Measurements from ENCODE around the gene AWAT2. TPM values are rescaled to one million over a fixed set of nuclear protein-coding genes. Genes with fewer than 3 reads are reported as not detected.

AWAT2 gene
- total RNA-seq, 1 donor from 2014 or later: not detected

DNA sequence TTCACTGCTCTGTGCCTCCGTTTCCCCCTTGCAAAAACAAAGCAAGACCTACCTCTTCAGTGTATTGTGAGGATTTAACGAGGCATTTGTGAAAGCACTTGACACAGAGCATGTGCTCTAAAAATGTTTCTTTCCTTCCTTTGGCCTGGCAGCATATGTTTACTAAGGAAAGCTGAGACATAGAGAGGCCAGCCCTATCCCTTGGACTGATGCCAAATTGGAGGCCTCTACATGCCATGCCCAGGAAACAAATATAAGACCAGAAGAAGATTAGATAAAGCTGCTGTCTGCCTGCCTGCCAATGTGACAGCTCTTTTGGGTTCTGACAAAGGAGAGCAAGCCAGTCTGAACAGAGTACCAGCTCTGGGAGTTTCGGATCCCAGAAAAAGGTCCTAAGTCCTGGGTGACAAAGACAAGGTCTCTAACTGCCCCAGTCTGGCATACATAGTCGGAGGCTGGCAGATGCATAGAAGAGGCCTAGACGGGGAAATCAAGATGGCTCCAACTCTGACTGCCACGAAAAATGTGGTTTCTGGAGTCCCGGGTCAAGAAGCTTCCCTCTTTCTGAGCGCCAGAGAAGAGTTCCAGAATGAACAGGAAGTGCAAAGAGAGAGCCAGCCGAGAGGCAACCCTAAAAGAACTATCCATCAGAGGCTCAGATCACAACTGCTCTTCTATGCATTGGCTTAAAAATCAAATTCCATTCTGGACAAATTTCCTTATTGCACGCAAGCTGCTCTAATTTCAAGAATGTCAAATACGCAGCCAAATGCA lies 38.3 kb upstream of the AWAT2 start:
- no peak overlapping the region for H3K4me3 ChIP-seq
- TF ChIP-seq POLR2AphosphoS5 (IDR thresholded peaks at IDR 0.05; ENCODE audit: insufficient read depth in 1 of 2, low read depth in 1 of 2): no peak
- TF ChIP-seq POLR2A (IDR thresholded peaks at IDR 0.05): no peak
- TF ChIP-seq CTCF (IDR thresholded peaks at IDR 0.05): no peak

GRCh38 chrX:70084592-70085240 lies 35.0 kb upstream of the AWAT2 start:
- no peaks in the 10 kb centered on the region for H3K9me3 ChIP-seq
- no peak for DNase-seq (ENCODE audit: extremely low spot score in 2 of 2)
- H3K27me3 ChIP-seq: no peaks in the 10 kb centered on the region
- no peak overlapping the region for H3K4me3 ChIP-seq
- H3K36me3 ChIP-seq: no peaks in the 10 kb centered on the region
- no peaks in the 10 kb centered on the region for H3K4me1 ChIP-seq
- no peak overlapping the region for H3K27ac ChIP-seq
- TF ChIP-seq CTCF (IDR thresholded peaks at IDR 0.05): no peak
- TF ChIP-seq POLR2AphosphoS5 (IDR thresholded peaks at IDR 0.05; ENCODE audit: insufficient read depth in 1 of 2, low read depth in 1 of 2): no peak
- TF ChIP-seq POLR2A (IDR thresholded peaks at IDR 0.05): no peak
- intact Hi-C loops (cut with DNase I): no loop called here

More for the DNA sequence above, 38.3 kb upstream of the AWAT2 start:
- Histone ChIP-seq H3K27me3 (no peaks in the 10 kb centered on the region), H3K36me3 (no peaks in the 10 kb centered on the region), H3K4me1 (no peaks in the 10 kb centered on the region), H3K27ac (no peak overlapping the region), H3K9me3 (no peaks in the 10 kb centered on the region)
- no peak for DNase-seq (ENCODE audit: extremely low spot score in 2 of 2)
- intact Hi-C loops (cut with DNase I): no loop called here

- no peak for DNase-seq (ENCODE audit: extremely low spot score in 2 of 2)
- no peak overlapping the region for H3K27ac ChIP-seq
- TF ChIP-seq POLR2AphosphoS5 (IDR thresholded peaks at IDR 0.05; ENCODE audit: insufficient read depth in 1 of 2, low read depth in 1 of 2): no peak
- TF ChIP-seq CTCF (IDR thresholded peaks at IDR 0.05): no peak
- TF ChIP-seq POLR2A (IDR thresholded peaks at IDR 0.05): no peak
- H3K27me3 ChIP-seq: no peaks in the 10 kb centered on the region
- intact Hi-C loops (cut with DNase I): no loop called here
- no peak overlapping the region for H3K4me3 ChIP-seq
- H3K36me3 ChIP-seq: no peaks in the 10 kb centered on the region
- H3K4me1 ChIP-seq: no peaks in the 10 kb centered on the region
- H3K9me3 ChIP-seq: no peaks in the 10 kb centered on the region
Measured at GRCh38 chrX:70082723-70083122, 33.0 kb upstream of the AWAT2 start.

DNA sequence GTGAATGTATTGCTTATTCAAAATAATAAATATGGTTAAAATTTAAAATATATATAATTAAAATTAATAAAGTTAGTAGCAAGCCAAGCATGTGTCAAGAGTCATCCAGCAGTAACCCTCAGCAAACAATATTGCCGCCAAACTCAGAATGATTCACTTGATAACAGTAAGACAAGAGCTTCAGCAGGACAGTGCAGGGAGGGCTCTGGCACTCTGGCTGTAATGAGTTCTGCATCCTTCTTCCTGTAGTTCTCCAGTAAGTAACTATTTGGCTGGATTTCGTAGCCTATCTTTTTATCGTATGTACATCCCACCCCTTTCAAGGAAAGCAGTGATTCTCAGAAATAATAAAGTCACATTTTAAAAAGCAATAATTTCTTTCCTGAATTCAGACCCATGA lies 30.1 kb upstream of the AWAT2 start:
- Histone ChIP-seq H3K27me3 (no peaks in the 10 kb centered on the region), H3K27ac (no peak overlapping the region), H3K36me3 (no peaks in the 10 kb centered on the region), H3K9me3 (no peaks in the 10 kb centered on the region), H3K4me3 (no peak overlapping the region), H3K4me1 (no peaks in the 10 kb centered on the region)
- intact Hi-C loops (cut with DNase I): no loop called here
- TF ChIP-seq POLR2A (IDR thresholded peaks at IDR 0.05): no peak
- TF ChIP-seq POLR2AphosphoS5 (IDR thresholded peaks at IDR 0.05; ENCODE audit: insufficient read depth in 1 of 2, low read depth in 1 of 2): no peak
- TF ChIP-seq CTCF (IDR thresholded peaks at IDR 0.05): no peak
- no peak for DNase-seq (ENCODE audit: extremely low spot score in 2 of 2)

DNA sequence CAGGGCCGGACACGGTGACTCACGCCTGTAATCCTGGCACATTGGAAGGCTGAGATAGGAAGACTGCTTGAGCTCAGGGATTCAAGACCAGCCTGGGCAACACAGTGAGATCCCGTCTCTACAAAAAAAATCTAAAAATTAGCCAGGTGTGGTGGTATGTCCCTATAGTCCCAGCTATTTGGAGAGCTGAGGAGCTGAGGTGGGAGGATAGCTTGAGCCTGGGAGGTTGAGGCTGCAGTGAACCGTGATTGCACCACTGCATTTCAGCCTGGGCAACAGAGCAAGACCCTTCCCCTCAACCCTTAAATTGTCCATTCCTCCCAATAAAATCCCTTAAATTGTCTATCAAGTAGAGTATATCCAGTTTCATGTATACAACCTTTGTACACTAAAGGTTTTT lies 29.6 kb upstream of the AWAT2 start:
- Histone ChIP-seq H3K4me3 (no peak overlapping the region), H3K9me3 (no peaks in the 10 kb centered on the region), H3K27me3 (no peaks in the 10 kb centered on the region), H3K27ac (no peak overlapping the region), H3K4me1 (no peaks in the 10 kb centered on the region), H3K36me3 (no peaks in the 10 kb centered on the region)
- DNase-seq (ENCODE audit: extremely low spot score in 2 of 2): no peak
- TF ChIP-seq POLR2A (IDR thresholded peaks at IDR 0.05): no peak
- no peak for TF ChIP-seq POLR2AphosphoS5 (IDR thresholded peaks at IDR 0.05; ENCODE audit: insufficient read depth in 1 of 2, low read depth in 1 of 2)
- TF ChIP-seq CTCF (IDR thresholded peaks at IDR 0.05): no peak
- intact Hi-C loops (cut with DNase I): no loop called here
